HG03521 (cell line): ENCODE measurements around the gene RAB20.
"Not testable (repeated sequence)": the region's sequence is repeated elsewhere in the genome, so short reads cannot be mapped to it uniquely, and the experiment has no call there.

Source experiments
- ATAC-seq: cut with Tn5 transposase; IDR thresholded peaks from one replicate; pipeline ENCODE4 v1.9.1; 2021; ENCODE audit warnings: mild to moderate bottlenecking, moderate library complexity; ENCODE audit not compliant: unreplicated experiment

RAB20 gene

GRCh38 chr13:110561344-110562035 is at the start of gene RAB20:
Gene RAB20 (minus strand): TSS chr13:110561722. CDS start chr13:110561519, 203 bp downstream.
- ATAC-seq: peak; percentile 63

- ATAC-seq: peak; percentile 30
These were observed 49.6 kb upstream of the RAB20 start for GRCh38 chr13:110610955-110611595.

GRCh38 chr13:110607675-110608224 is 46.2 kb upstream of the RAB20 start:
- ATAC-seq: no peak

- ATAC-seq: not testable (repeated sequence)
These were observed 44.8 kb upstream of the RAB20 start for GRCh38 chr13:110606281-110606680.

- ATAC-seq: no peak
These were observed 43.6 kb upstream of the RAB20 start for GRCh38 chr13:110605132-110605531.

- ATAC-seq: no peak
These were observed 39.5 kb upstream of the RAB20 start for GRCh38 chr13:110600980-110601379.

GRCh38 chr13:110600261-110600819 is 38.8 kb upstream of the RAB20 start:
- no peak for ATAC-seq

GRCh38 chr13:110597041-110597689 is 35.6 kb upstream of the RAB20 start:
- no peak for ATAC-seq

- no peak for ATAC-seq
These were observed 32.1 kb upstream of the RAB20 start for GRCh38 chr13:110593430-110594130.

GRCh38 chr13:110592665-110593064 is 31.1 kb upstream of the RAB20 start:
- no peak for ATAC-seq

- no peak for ATAC-seq
These were observed 29.1 kb upstream of the RAB20 start for GRCh38 chr13:110590577-110590976.

GRCh38 chr13:110589793-110590390 is 28.4 kb upstream of the RAB20 start:
- no peak for ATAC-seq

GRCh38 chr13:110583178-110583865 is 21.8 kb upstream of the RAB20 start:
- no peak for ATAC-seq

GRCh38 chr13:110582421-110582954 is 21.0 kb upstream of the RAB20 start:
- no peak for ATAC-seq

- no peak for ATAC-seq
These were observed 20.1 kb upstream of the RAB20 start for GRCh38 chr13:110581506-110582185.

- ATAC-seq: no peak
These were observed 19.3 kb upstream of the RAB20 start for GRCh38 chr13:110580800-110581199.

GRCh38 chr13:110578363-110578762 is 16.8 kb upstream of the RAB20 start:
- ATAC-seq: no peak

GRCh38 chr13:110576736-110577476 is 15.4 kb upstream of the RAB20 start:
- no peak for ATAC-seq
